PC-9 (cell line): ENCODE results near the gene TRIM5. TPM values are rescaled to one million over a fixed set of nuclear protein-coding genes. Genes with fewer than 3 reads are reported as not detected.
"Not testable (repeated sequence)": the region's sequence is repeated elsewhere in the genome, so short reads cannot be mapped to it uniquely, and the experiment has no call there.

Experiments
- BruUV-seq: library from RNA; stranded (reverse); fragments of 400-500 nt; replicated peaks from 2 replicates; lab custom pipeline; 2021; lab: Mats Ljungman, UMichigan
- CTCF ChIA-PET: fragments of 300-600 bp; sonication (Branson Sonifier 250); formaldehyde crosslinking; loops from one replicate; lab custom pipeline; 2022; ENCODE audit warnings: antibody characterized with exemption; lab: Charles Lee
- POLR2A ChIA-PET: fragments of 300-600 bp; sonication (Branson Sonifier 250); formaldehyde crosslinking; loops from one replicate; lab custom pipeline; 2022; ENCODE audit warnings: antibody characterized with exemption; ENCODE audit not compliant: unreplicated experiment; lab: Charles Lee
- DNase-seq, 2 experiments: peaks; one replicate each; pipeline versions ENCODE4 v3.0.0 to v3.0.0-alpha.2; 2015 to 2022; ENCODE audit warnings: mixed read lengths in 1 of 2
- H2AFZ ChIP-seq: fragments of 200-600 bp; sonication (generic); 2 replicates; pipeline ENCODE4 v1.8.1; 2017; ENCODE audit warnings: antibody characterized with exemption
- H3F3A ChIP-seq: fragments of 200-600 bp; sonication (generic); 2 replicates; pipeline ENCODE4 v1.8.1; 2017; ENCODE audit warnings: antibody characterized with exemption, mild to moderate bottlenecking, low read depth; ENCODE audit not compliant: insufficient read depth
- H3K27ac ChIP-seq: fragments of 200-600 bp; sonication (generic); 2 replicates; pipeline ENCODE4 v1.6.1; 2016; ENCODE audit warnings: mixed run types
- H3K27me3 ChIP-seq: fragments of 200-600 bp; sonication (generic); 2 replicates; pipeline ENCODE4 v1.6.1; 2016; ENCODE audit warnings: low read depth, mixed run types; ENCODE audit not compliant: insufficient read depth
- H3K36me3 ChIP-seq: fragments of 200-600 bp; sonication (generic); 2 replicates; pipeline ENCODE4 v1.6.1; 2016; ENCODE audit warnings: low read depth, mixed run types
- H3K4me1 ChIP-seq: fragments of 200-600 bp; sonication (generic); replicated peaks from 2 replicates; pipeline ENCODE4 v1.6.1; 2016; ENCODE audit warnings: mixed run types; ENCODE audit not compliant: insufficient read depth
- H3K4me2 ChIP-seq: fragments of 200-600 bp; sonication (generic); 2 replicates; pipeline ENCODE4 v1.6.1; 2017; ENCODE audit warnings: mixed run types
- H3K4me3 ChIP-seq: fragments of 200-600 bp; sonication (generic); 2 replicates; pipeline ENCODE4 v1.6.1; 2016; ENCODE audit warnings: mixed run types
- H3K79me2 ChIP-seq: fragments of 200-600 bp; sonication (generic); 2 replicates; pipeline ENCODE4 v1.6.1; 2017; ENCODE audit warnings: low read depth, mixed run types
- H3K9me2 ChIP-seq: fragments of 200-600 bp; sonication (generic); 2 replicates; pipeline ENCODE4 v1.8.1; 2017; ENCODE audit warnings: mild to moderate bottlenecking; ENCODE audit not compliant: insufficient read depth
- H3K9me3 ChIP-seq: fragments of 200-600 bp; sonication (generic); 2 replicates; pipeline ENCODE4 v1.8.1; 2016; ENCODE audit warnings: low read depth; ENCODE audit not compliant: insufficient read depth
- H4K20me1 ChIP-seq: fragments of 200-600 bp; sonication (generic); 2 replicates; pipeline ENCODE4 v1.8.1; 2017; ENCODE audit not compliant: insufficient read depth
- CTCF ChIP-seq: fragments of 200-600 bp; sonication (generic); conservative IDR thresholded peaks from 2 replicates; pipeline ENCODE4 v1.6.1; 2017; ENCODE audit warnings: mixed run types, antibody characterized with exemption, mild to moderate bottlenecking, moderate library complexity
- EZH2 ChIP-seq: fragments of 200-600 bp; sonication (generic); IDR thresholded peaks from 2 replicates; pipeline ENCODE4 v1.8.0; 2017; ENCODE audit warnings: antibody characterized with exemption, low read depth
- intact Hi-C: fragments of 100-400 bp; cut with micrococcal nuclease; formaldehyde crosslinking; loops from one replicate; pipeline ENCODE4 v1.10.0; 2022; ENCODE audit not compliant: unreplicated experiment
- total RNA-seq: library from RNA; stranded (reverse); gene quantifications from 2 replicates; pipeline ENCODE4 v1.2.3, GENCODE V29; 2021

Gene TRIM5
- total RNA-seq, 1 experiment from 2014 or later, result 20.5 TPM

DNA sequence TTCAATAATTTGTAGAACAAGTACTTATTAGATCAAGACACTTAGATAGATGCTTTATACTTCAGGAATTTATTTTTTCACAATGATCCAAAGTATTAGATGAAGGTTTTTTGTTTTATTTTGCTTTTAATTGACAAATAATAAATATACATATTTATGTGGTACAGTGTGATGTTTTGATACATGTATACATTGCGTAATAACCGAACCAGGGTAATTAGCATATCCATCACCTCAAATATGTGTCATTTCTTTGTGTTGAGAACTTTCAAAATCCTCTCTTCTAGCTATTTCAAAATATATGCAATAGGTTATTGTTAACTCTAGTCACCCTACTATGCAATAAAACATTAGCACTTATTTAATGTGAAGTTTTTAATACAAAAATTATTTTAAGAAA is 21.4 kb downstream of the TRIM5 start:
- Histone ChIP-seq H4K20me1 (no peaks in the 10 kb centered on the region), H3K9me2 (no peaks in the 10 kb centered on the region), H3K9me3 (no peaks in the 10 kb centered on the region), H3K4me2 (no peak overlapping the region), H3F3A (no peaks in the 10 kb centered on the region), H3K27me3 (no peaks in the 10 kb centered on the region), H3K4me1 (peaks cover 8% of the 10 kb centered on the region), H3K27ac (no peak overlapping the region), H2AFZ (no peak overlapping the region), H3K36me3 (no peaks in the 10 kb centered on the region), H3K79me2 (no peaks in the 10 kb centered on the region), H3K4me3 (no peak overlapping the region)
- ChIA-PET POLR2A (no interaction called here), CTCF (no interaction called here)
- no TSS peak for BruUV-seq
- intact Hi-C loops, result no loop called here
- DNase-seq, result no peak
- TF ChIP-seq EZH2, result no peak
- TF ChIP-seq CTCF, result no peak

DNA sequence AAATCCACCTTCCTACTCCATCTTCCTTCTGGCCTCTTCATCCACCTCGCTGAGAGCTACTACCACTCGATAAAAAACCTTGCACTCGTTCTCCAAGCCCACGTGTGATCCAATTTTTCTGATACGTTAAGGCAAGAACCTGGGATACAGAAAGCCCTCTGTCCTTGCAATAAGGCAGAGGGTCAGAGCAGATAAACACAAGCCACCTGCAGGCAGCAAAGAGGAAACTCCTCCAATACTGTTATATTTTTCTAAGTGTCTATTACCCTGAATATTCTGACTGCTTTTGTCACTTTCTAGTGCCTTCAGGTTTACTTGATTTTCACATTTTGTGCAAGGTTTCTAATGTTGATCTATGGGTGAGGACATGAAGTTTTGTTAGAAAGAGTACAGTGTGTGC is 26.6 kb downstream of the TRIM5 start:
- POLR2A ChIA-PET, result no interaction called here
- Histone ChIP-seq H3K4me3 (no peak overlapping the region), H3K79me2 (no peaks in the 10 kb centered on the region), H3K4me1 (no peaks in the 10 kb centered on the region), H3K4me2 (no peak overlapping the region), H3F3A (no peaks in the 10 kb centered on the region), H4K20me1 (no peaks in the 10 kb centered on the region), H3K9me3 (no peaks in the 10 kb centered on the region), H3K27me3 (no peaks in the 10 kb centered on the region), H3K27ac (no peak overlapping the region), H3K36me3 (no peaks in the 10 kb centered on the region), H3K9me2 (no peaks in the 10 kb centered on the region), H2AFZ (no peak overlapping the region)
- CTCF ChIA-PET, result no interaction called here
- TF ChIP-seq CTCF, result no peak
- no peak for TF ChIP-seq EZH2
- intact Hi-C loops, result no loop called here
- BruUV-seq, result no TSS peak
- DNase-seq, result no peak

DNA sequence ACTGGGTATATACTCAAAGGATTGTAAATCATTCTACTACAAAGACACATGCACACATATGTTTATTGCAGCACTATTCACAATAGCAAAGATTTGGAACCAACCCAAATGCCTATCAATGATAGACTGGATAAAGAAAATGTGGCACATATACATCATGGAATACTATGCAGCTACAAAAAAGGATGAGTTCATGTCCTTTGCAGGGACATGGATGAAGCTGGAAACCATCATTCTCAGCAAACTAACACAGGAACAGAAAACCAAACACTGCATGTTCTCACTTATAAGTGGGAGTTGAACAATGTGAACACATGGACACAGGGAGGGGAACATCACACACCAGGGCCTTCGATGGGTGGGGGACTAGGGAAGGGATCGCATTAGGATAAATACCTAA is 27.9 kb downstream of the TRIM5 start:
- DNase-seq, BruUV-seq, intact Hi-C loops, H3K36me3 ChIP-seq, H3K4me2 ChIP-seq, CTCF ChIA-PET, H4K20me1 ChIP-seq, H3K4me3 ChIP-seq, H3K27ac ChIP-seq, H3K4me1 ChIP-seq, H3K27me3 ChIP-seq, POLR2A ChIA-PET, H3K9me3 ChIP-seq, H3F3A ChIP-seq, H3K9me2 ChIP-seq, H3K79me2 ChIP-seq, H2AFZ ChIP-seq: not testable (repeated sequence)

DNA sequence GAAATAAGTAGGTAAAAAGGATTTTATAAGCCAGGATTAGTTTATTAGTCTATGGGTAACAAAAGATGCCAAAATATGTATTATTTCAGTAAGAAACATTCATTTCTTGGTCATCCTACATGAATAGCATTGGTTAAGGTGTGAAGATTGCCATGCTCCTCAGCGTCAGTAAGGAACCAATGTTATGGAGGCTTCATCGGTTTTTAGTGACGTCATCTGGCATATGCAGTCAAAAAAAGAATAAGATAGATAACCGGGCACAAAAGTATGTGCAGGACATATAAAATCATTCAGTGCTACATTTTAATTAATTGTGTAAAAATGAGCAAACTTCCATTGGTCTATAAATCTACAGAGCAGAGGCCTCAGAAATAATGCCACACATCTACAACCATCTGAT is 29.4 kb downstream of the TRIM5 start:
- Histone ChIP-seq H3K4me3 (no peak overlapping the region), H3K36me3 (no peaks in the 10 kb centered on the region), H3K79me2 (no peaks in the 10 kb centered on the region), H3K27ac (no peak overlapping the region), H3K9me3 (no peaks in the 10 kb centered on the region), H2AFZ (no peak overlapping the region), H3K27me3 (no peaks in the 10 kb centered on the region), H3K9me2 (no peaks in the 10 kb centered on the region), H3K4me2 (no peak overlapping the region), H3K4me1 (no peaks in the 10 kb centered on the region), H3F3A (no peaks in the 10 kb centered on the region), H4K20me1 (no peaks in the 10 kb centered on the region)
- CTCF ChIA-PET, result no interaction called here
- no peak for TF ChIP-seq CTCF
- no peak for TF ChIP-seq EZH2
- POLR2A ChIA-PET, result no interaction called here
- BruUV-seq, result no TSS peak
- no peak for DNase-seq
- intact Hi-C loops, result no loop called here
